K562 (cell line): ENCODE measurements around the gene NELFA. TPM values are rescaled to one million over a fixed set of nuclear protein-coding genes. Genes with fewer than 3 reads are reported as not detected.

Experiments used
- ATAC-seq: fragments of 200-7000 bp; cut with Tn5 transposase; 3 replicates; pipeline ENCODE4 v1.9.1; 2020; ENCODE audit warnings: moderate library complexity
- BruUV-seq: library from RNA; stranded (reverse); fragments of 400-500 nt; replicated peaks from 2 replicates; lab custom pipeline; 2021; lab: Mats Ljungman, UMichigan
- CTCF ChIA-PET: fragments of 300-600 bp; formaldehyde crosslinking; extraction: SDS; loops from one replicate; lab custom pipeline; 2021; ENCODE audit warnings: low intra/inter-chr PET ratio; lab: Yijun Ruan, JAX
- POLR2A ChIA-PET: fragments of 300-600, 350-650 bp; sonication (Branson Sonifier 250); formaldehyde crosslinking; extraction: SDS; loops from one replicate; lab custom pipeline; 2021; ENCODE audit warnings: antibody characterized with exemption, inconsistent platforms; lab: Yijun Ruan, JAX
- DNase-seq, 4 experiments: peaks; one replicate each; pipeline versions ENCODE4 v3.0.0 to v3.0.0-alpha.2; 2011 to 2018; ENCODE audit warnings: low spot score in 3 of 4, mixed read lengths in 3 of 4; ENCODE audit errors: extremely low read depth in 1 of 4
- FAIRE-seq: peaks from 2 replicates; lab custom pipeline; 2011; peaks lifted over from hg19 to GRCh38; lab: Jason Lieb, UNC
- H2AFZ ChIP-seq: 2 replicates; pipeline ENCODE4 v1.6.0; 2011; ENCODE audit warnings: low read depth, low read length, control low read depth, inconsistent platforms
- H3K27ac ChIP-seq: fragments of 200-600 bp; 3 replicates; pipeline ENCODE4 v1.8.0; 2011; ENCODE audit warnings: low read depth, mild to moderate bottlenecking, control low read depth, inconsistent platforms, low read length, moderate library complexity, mixed read lengths; ENCODE audit errors: extremely low read depth
- H3K27me3 ChIP-seq, 2 experiments: fragments of 300-600 bp in 1 of 2; 2 replicates in 1 of 2; 3 replicates in 1 of 2; pipeline versions ENCODE4 v1.6.0 to v1.8.0; 2011; ENCODE audit warnings: inconsistent platforms in 2 of 2, low read length in 2 of 2, mild to moderate bottlenecking in 1 of 2, mixed read lengths in 1 of 2, moderate library complexity in 1 of 2; ENCODE audit not compliant: control insufficient read depth in 2 of 2, insufficient read depth in 2 of 2
- H3K36me3 ChIP-seq: fragments of 300-600 bp; 3 replicates; pipeline ENCODE4 v1.8.0; 2011; ENCODE audit warnings: mild to moderate bottlenecking, low read length, inconsistent platforms; ENCODE audit not compliant: control insufficient read depth, insufficient read depth
- H3K4me1 ChIP-seq, 2 experiments: fragments of 200-600 bp in 1 of 2; replicated peaks in 1 of 2; 2 replicates in 1 of 2; 3 replicates in 1 of 2; pipeline versions ENCODE4 v1.5.1 to v1.8.0; 2011; ENCODE audit warnings: inconsistent platforms in 2 of 2, low read length in 2 of 2, mild to moderate bottlenecking in 1 of 2, mixed read lengths in 1 of 2, moderate library complexity in 1 of 2; ENCODE audit not compliant: control insufficient read depth in 2 of 2, insufficient read depth in 2 of 2
- H3K4me2 ChIP-seq: 2 replicates; pipeline ENCODE4 v1.6.1; 2011; ENCODE audit warnings: low read length, control low read depth, inconsistent platforms, mixed read lengths; ENCODE audit not compliant: insufficient read depth
- H3K4me3 ChIP-seq: fragments of 200-600 bp; sonication (generic), shearing (Covaris generic); 2 replicates; pipeline ENCODE4 v1.5.1; 2016; ENCODE audit warnings: control low read depth, inconsistent platforms
- H3K79me2 ChIP-seq: fragments of 200-600 bp; 3 replicates; pipeline ENCODE4 v1.8.0; 2011; ENCODE audit warnings: low read length, inconsistent platforms; ENCODE audit not compliant: control insufficient read depth, insufficient read depth
- H3K9ac ChIP-seq, 2 experiments: 2 replicates each; pipeline versions ENCODE4 v1.6.0 to v1.6.1; 2011; ENCODE audit warnings: low read depth in 2 of 2, low read length in 2 of 2, control low read depth in 1 of 2, inconsistent platforms in 1 of 2, mild to moderate bottlenecking in 1 of 2, mixed read lengths in 1 of 2; ENCODE audit not compliant: insufficient read depth in 1 of 2
- H3K9me1 ChIP-seq: one replicate; pipeline ENCODE4 v1.6.0; 2011; ENCODE audit warnings: inconsistent platforms, mild to moderate bottlenecking, low read length, moderate library complexity; ENCODE audit not compliant: control insufficient read depth, insufficient read depth
- H3K9me3 ChIP-seq: replicated peaks from 2 replicates; pipeline ENCODE4 v1.5.1; 2011; ENCODE audit warnings: low read depth, low read length, inconsistent platforms; ENCODE audit not compliant: control insufficient read depth, insufficient read depth
- H4K20me1 ChIP-seq: replicated peaks from 2 replicates; pipeline ENCODE4 v1.6.1; 2011; ENCODE audit warnings: low read length, inconsistent platforms, mixed read lengths; ENCODE audit not compliant: control insufficient read depth, insufficient read depth
- BRD9 ChIP-seq: fragments of 450-650 bp; IDR thresholded peaks from 2 replicates; pipeline ENCODE4 v1.6.1; 2018; ENCODE audit warnings: low read depth; ENCODE audit not compliant: partially characterized antibody
- TEAD4 ChIP-seq, 2 experiments: sonication (generic) in 1 of 2; formaldehyde crosslinking in 1 of 2; IDR thresholded peaks; 2 replicates each; pipeline versions ENCODE4 v1.6.1 to v1.8.0; 2012 to 2022; ENCODE audit warnings: borderline replicate concordance in 1 of 2, inconsistent platforms in 1 of 2, low read length in 1 of 2, mild to moderate bottlenecking in 1 of 2, missing genetic modification reagents in 1 of 2
- ZNF174 ChIP-seq: fragments of 250-450 bp; sonication (Bioruptor Pico); IDR thresholded peaks from 2 replicates; pipeline ENCODE4 v1.4.0; 2020; ENCODE audit warnings: mild to moderate bottlenecking
- ZNF217 ChIP-seq: sonication (generic); formaldehyde crosslinking; IDR thresholded peaks from 2 replicates; pipeline ENCODE4 v1.8.0; 2022; ENCODE audit warnings: mild to moderate bottlenecking, missing genetic modification reagents
- ZSCAN29 ChIP-seq: fragments of 450-650 bp; IDR thresholded peaks from 2 replicates; pipeline ENCODE4 v1.6.1; 2017
- WGBS: fragments of 100-300 bp; shearing (Covaris generic); methylation state at CpG from one replicate; pipeline ENCODE4 v1.1.6; 2016; ENCODE audit warnings: low coverage, mixed read lengths; ENCODE audit not compliant: insufficient coverage; ENCODE audit errors: missing lambda C conversion rate; 5-methylcytosine and 5-hydroxymethylcytosine counted together
- in situ Hi-C: fragments of 300-500 bp; cut with MboI; formaldehyde crosslinking; loops from 4 replicates; pipeline ENCODE4 v1.15.0; 2018; ENCODE audit warnings: inconsistent platforms, mixed read lengths
- intact Hi-C: fragments of 100-400 bp; cut with micrococcal nuclease; formaldehyde crosslinking; loops from 2 replicates; pipeline ENCODE4 v1.14.2; 2022
- polyA plus RNA-seq, 8 experiments: library from polyadenylated mRNA; depleted of rRNA in 4 of 8; stranded (reverse) in 5 of 8; unstranded in 3 of 8; fragments of >200 nt; fragmentation: Nextera tagmentation in 2 of 8; fragmentation: Illumina TruSeq in 1 of 8; extraction: Ambion mirVana in 2 of 8; extraction: Trizol in 1 of 8; gene quantifications; 2 replicates each; pipeline versions ENCODE4 v1.2.1 to v1.2.3, GENCODE V29; 2011 to 2014; ENCODE audit warnings: inconsistent platforms in 1 of 8, missing spikeins in 1 of 8
- total RNA-seq, 7 experiments: library from RNA; depleted of rRNA in 6 of 7; stranded (reverse); fragments of >200 nt in 6 of 7; fragmentation: Illumina TruSeq in 2 of 7; extraction: Trizol in 2 of 7; gene quantifications; 2 replicates each; pipeline versions ENCODE4 v1.2.1 to v1.2.3, GENCODE V29; 2011 to 2021; ENCODE audit warnings: low replicate concordance in 1 of 7

NELFA gene
- total and polyA plus RNA-seq, 9 of the 15 experiments (the other 6 are each of a cell fraction or from before 2014, with no cell fraction given): 0.76 to 59.6 (median 14.8) TPM

DNA sequence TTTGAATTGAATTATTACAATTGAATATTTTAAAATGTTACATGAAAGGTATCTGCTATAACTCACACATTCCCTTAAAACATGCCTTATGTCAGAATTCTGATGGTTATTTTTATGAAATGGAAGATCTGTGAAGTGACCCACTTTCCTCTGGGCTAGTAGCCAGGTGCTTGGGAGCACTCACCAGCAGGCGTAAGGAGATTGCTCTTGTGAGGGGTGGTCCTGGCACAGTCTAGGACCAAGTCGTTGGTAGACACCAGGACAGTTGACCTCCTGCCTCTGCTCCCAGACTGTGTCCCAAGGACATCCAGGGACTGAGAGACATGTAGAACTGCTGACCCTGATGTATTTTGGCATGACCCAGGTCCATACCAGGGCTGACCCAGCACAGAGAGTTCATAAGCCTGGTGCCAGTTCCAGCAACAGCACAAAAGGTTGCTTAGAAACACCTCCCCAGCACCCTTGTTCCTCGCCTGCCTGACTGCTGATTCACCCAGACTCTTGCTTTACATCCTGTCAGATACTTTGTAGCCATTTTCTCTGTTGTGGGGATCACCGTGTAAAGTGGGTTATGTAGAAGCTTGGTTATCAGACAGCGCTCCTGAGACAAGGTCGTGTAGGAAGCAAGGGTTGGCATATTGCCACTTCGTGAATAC, 48.5 kb downstream of the NELFA start (continued):
- TF ChIP-seq TEAD4 (IDR thresholded peaks at IDR 0.05; ENCODE audit: low read length) (no peak), TEAD4 (CRISPR knock-in tag; IDR thresholded peaks at IDR 0.05; ENCODE audit: borderline replicate concordance) (no peak), ZSCAN29 (no peak)

- H3K27me3 ChIP-seq: no peaks in the 10 kb centered on the region
- no peak overlapping the region for H3K4me3 ChIP-seq
- POLR2A ChIA-PET: interaction anchor here (0.7 to 1.2 kb wide), 2 partner anchors 115 to 202 kb away, joined by 3 read pairs; no protein-coding TSS in a partner anchor
- CTCF ChIA-PET: no interaction called here
- no peak overlapping the region for H3K4me2 ChIP-seq
- FAIRE-seq (no peak), ATAC-seq (no peak), DNase-seq (no peak)
- H3K4me1 ChIP-seq: peaks cover 5 to 7% of the 10 kb centered on the region in 2 experiments; a peak in 4 of 5 replicates
- no peaks in the 10 kb centered on the region for H3K9me1 ChIP-seq
- no peak for TF ChIP-seq ZNF217
- no peak for TF ChIP-seq BRD9
- no peak for TF ChIP-seq ZNF174 (CRISPR knock-in tag)
- H3K27ac ChIP-seq: no peak overlapping the region
- H3K9ac ChIP-seq: no peak overlapping the region
- intact Hi-C loops: no loop called here
- 75% methylated on average over 5 of the region's 5 CpGs for WGBS
- no peak overlapping the region for H2AFZ ChIP-seq
- H3K9me3 ChIP-seq: no peaks in the 10 kb centered on the region
- 0 out of 2 replicates have a peak, but pooled peaks cover under 1% of the 10 kb centered on the region for H4K20me1 ChIP-seq
- H3K36me3 ChIP-seq: peaks cover 95% of the 10 kb centered on the region
- H3K79me2 ChIP-seq: no peaks in the 10 kb centered on the region
- no TSS peak for BruUV-seq
- in situ Hi-C loops: no loop called here
Observed at GRCh38 chr4:1959104-1959384, 49.7 kb downstream of the NELFA start.
